K562 (cell line): ENCODE results near the gene AFAP1. TPM values are rescaled to one million over a fixed set of nuclear protein-coding genes. Genes with fewer than 3 reads are reported as not detected.

Experiments used
- ATAC-seq: fragments of 200-7000 bp; cut with Tn5 transposase; 3 replicates; pipeline ENCODE4 v1.9.1; 2020; ENCODE audit warnings: moderate library complexity
- BruUV-seq: library from RNA; stranded (reverse); fragments of 400-500 nt; replicated peaks from 2 replicates; lab custom pipeline; 2021; lab: Mats Ljungman, UMichigan
- CTCF ChIA-PET: fragments of 300-600 bp; formaldehyde crosslinking; extraction: SDS; loops from one replicate; lab custom pipeline; 2021; ENCODE audit warnings: low intra/inter-chr PET ratio; lab: Yijun Ruan, JAX
- POLR2A ChIA-PET: fragments of 300-600, 350-650 bp; sonication (Branson Sonifier 250); formaldehyde crosslinking; extraction: SDS; loops from one replicate; lab custom pipeline; 2021; ENCODE audit warnings: antibody characterized with exemption, inconsistent platforms; lab: Yijun Ruan, JAX
- DNase-seq, 4 experiments: peaks; one replicate each; pipeline versions ENCODE4 v3.0.0 to v3.0.0-alpha.2; 2011 to 2018; ENCODE audit warnings: low spot score in 3 of 4, mixed read lengths in 3 of 4; ENCODE audit errors: extremely low read depth in 1 of 4
- FAIRE-seq: peaks from 2 replicates; lab custom pipeline; 2011; peaks lifted over from hg19 to GRCh38; lab: Jason Lieb, UNC
- H2AFZ ChIP-seq: 2 replicates; pipeline ENCODE4 v1.6.0; 2011; ENCODE audit warnings: low read depth, low read length, control low read depth, inconsistent platforms
- H3K27ac ChIP-seq: fragments of 200-600 bp; 3 replicates; pipeline ENCODE4 v1.8.0; 2011; ENCODE audit warnings: low read depth, mild to moderate bottlenecking, control low read depth, inconsistent platforms, low read length, moderate library complexity, mixed read lengths; ENCODE audit errors: extremely low read depth
- H3K27me3 ChIP-seq, 2 experiments: fragments of 300-600 bp in 1 of 2; 2 replicates in 1 of 2; 3 replicates in 1 of 2; pipeline versions ENCODE4 v1.6.0 to v1.8.0; 2011; ENCODE audit warnings: inconsistent platforms in 2 of 2, low read length in 2 of 2, mild to moderate bottlenecking in 1 of 2, mixed read lengths in 1 of 2, moderate library complexity in 1 of 2; ENCODE audit not compliant: control insufficient read depth in 2 of 2, insufficient read depth in 2 of 2
- H3K36me3 ChIP-seq: fragments of 300-600 bp; 3 replicates; pipeline ENCODE4 v1.8.0; 2011; ENCODE audit warnings: mild to moderate bottlenecking, low read length, inconsistent platforms; ENCODE audit not compliant: control insufficient read depth, insufficient read depth
- H3K4me1 ChIP-seq, 2 experiments: fragments of 200-600 bp in 1 of 2; replicated peaks in 1 of 2; 2 replicates in 1 of 2; 3 replicates in 1 of 2; pipeline versions ENCODE4 v1.5.1 to v1.8.0; 2011; ENCODE audit warnings: inconsistent platforms in 2 of 2, low read length in 2 of 2, mild to moderate bottlenecking in 1 of 2, mixed read lengths in 1 of 2, moderate library complexity in 1 of 2; ENCODE audit not compliant: control insufficient read depth in 2 of 2, insufficient read depth in 2 of 2
- H3K4me2 ChIP-seq: 2 replicates; pipeline ENCODE4 v1.6.1; 2011; ENCODE audit warnings: low read length, control low read depth, inconsistent platforms, mixed read lengths; ENCODE audit not compliant: insufficient read depth
- H3K4me3 ChIP-seq: fragments of 200-600 bp; sonication (generic), shearing (Covaris generic); 2 replicates; pipeline ENCODE4 v1.5.1; 2016; ENCODE audit warnings: control low read depth, inconsistent platforms
- H3K79me2 ChIP-seq: fragments of 200-600 bp; 3 replicates; pipeline ENCODE4 v1.8.0; 2011; ENCODE audit warnings: low read length, inconsistent platforms; ENCODE audit not compliant: control insufficient read depth, insufficient read depth
- H3K9ac ChIP-seq, 2 experiments: 2 replicates each; pipeline versions ENCODE4 v1.6.0 to v1.6.1; 2011; ENCODE audit warnings: low read depth in 2 of 2, low read length in 2 of 2, control low read depth in 1 of 2, inconsistent platforms in 1 of 2, mild to moderate bottlenecking in 1 of 2, mixed read lengths in 1 of 2; ENCODE audit not compliant: insufficient read depth in 1 of 2
- H3K9me1 ChIP-seq: one replicate; pipeline ENCODE4 v1.6.0; 2011; ENCODE audit warnings: inconsistent platforms, mild to moderate bottlenecking, low read length, moderate library complexity; ENCODE audit not compliant: control insufficient read depth, insufficient read depth
- H3K9me3 ChIP-seq: replicated peaks from 2 replicates; pipeline ENCODE4 v1.5.1; 2011; ENCODE audit warnings: low read depth, low read length, inconsistent platforms; ENCODE audit not compliant: control insufficient read depth, insufficient read depth
- H4K20me1 ChIP-seq: replicated peaks from 2 replicates; pipeline ENCODE4 v1.6.1; 2011; ENCODE audit warnings: low read length, inconsistent platforms, mixed read lengths; ENCODE audit not compliant: control insufficient read depth, insufficient read depth
- BRD4 ChIP-seq: fragments of 200-600 bp; sonication (generic); IDR thresholded peaks from 2 replicates; pipeline ENCODE4 v1.6.1; 2017; ENCODE audit warnings: inconsistent platforms
- ELK1 ChIP-seq: sonication (generic); formaldehyde crosslinking; IDR thresholded peaks from 2 replicates; pipeline ENCODE4 v1.8.1; 2022; ENCODE audit warnings: missing genetic modification reagents
- MAZ ChIP-seq, 2 experiments: fragments of 450-650 bp in 1 of 2; sonication (generic) in 1 of 2; formaldehyde crosslinking; IDR thresholded peaks in 1 of 2; conservative IDR thresholded peaks in 1 of 2; 2 replicates each; pipeline versions ENCODE4 v1.4.0 to v1.5.0; 2020; ENCODE audit warnings: mild to moderate bottlenecking in 1 of 2, missing genetic modification reagents in 1 of 2
- NRF1 ChIP-seq, 2 experiments: fragments of 450-650 bp; IDR thresholded peaks in 1 of 2; conservative IDR thresholded peaks in 1 of 2; 2 replicates each; pipeline ENCODE4 v1.6.1; 2014; ENCODE audit warnings: mild to moderate bottlenecking in 2 of 2
- WGBS: fragments of 100-300 bp; shearing (Covaris generic); methylation state at CpG from one replicate; pipeline ENCODE4 v1.1.6; 2016; ENCODE audit warnings: low coverage, mixed read lengths; ENCODE audit not compliant: insufficient coverage; ENCODE audit errors: missing lambda C conversion rate; 5-methylcytosine and 5-hydroxymethylcytosine counted together
- in situ Hi-C: fragments of 300-500 bp; cut with MboI; formaldehyde crosslinking; loops from 4 replicates; pipeline ENCODE4 v1.15.0; 2018; ENCODE audit warnings: inconsistent platforms, mixed read lengths
- intact Hi-C: fragments of 100-400 bp; cut with micrococcal nuclease; formaldehyde crosslinking; loops from 2 replicates; pipeline ENCODE4 v1.14.2; 2022
- polyA plus RNA-seq, 8 experiments: library from polyadenylated mRNA; depleted of rRNA in 4 of 8; stranded (reverse) in 5 of 8; unstranded in 3 of 8; fragments of >200 nt; fragmentation: Nextera tagmentation in 2 of 8; fragmentation: Illumina TruSeq in 1 of 8; extraction: Ambion mirVana in 2 of 8; extraction: Trizol in 1 of 8; gene quantifications; 2 replicates each; pipeline versions ENCODE4 v1.2.1 to v1.2.3, GENCODE V29; 2011 to 2014; ENCODE audit warnings: inconsistent platforms in 1 of 8, missing spikeins in 1 of 8
- total RNA-seq, 7 experiments: library from RNA; depleted of rRNA in 6 of 7; stranded (reverse); fragments of >200 nt in 6 of 7; fragmentation: Illumina TruSeq in 2 of 7; extraction: Trizol in 2 of 7; gene quantifications; 2 replicates each; pipeline versions ENCODE4 v1.2.1 to v1.2.3, GENCODE V29; 2011 to 2021; ENCODE audit warnings: low replicate concordance in 1 of 7
- TF ChIP-seq, protein P1 (sequence below): sonication (generic); formaldehyde crosslinking; IDR thresholded peaks from 2 replicates; pipeline ENCODE4 v1.8.0; 2022; ENCODE audit warnings: mild to moderate bottlenecking, low read depth, missing genetic modification reagents

The AFAP1 gene
- total and polyA plus RNA-seq, 9 of the 15 experiments (the other 6 are each of a cell fraction or from before 2014, with no cell fraction given): 0.07 to 0.42 (median 0.12) TPM; not detected in 1

DNA sequence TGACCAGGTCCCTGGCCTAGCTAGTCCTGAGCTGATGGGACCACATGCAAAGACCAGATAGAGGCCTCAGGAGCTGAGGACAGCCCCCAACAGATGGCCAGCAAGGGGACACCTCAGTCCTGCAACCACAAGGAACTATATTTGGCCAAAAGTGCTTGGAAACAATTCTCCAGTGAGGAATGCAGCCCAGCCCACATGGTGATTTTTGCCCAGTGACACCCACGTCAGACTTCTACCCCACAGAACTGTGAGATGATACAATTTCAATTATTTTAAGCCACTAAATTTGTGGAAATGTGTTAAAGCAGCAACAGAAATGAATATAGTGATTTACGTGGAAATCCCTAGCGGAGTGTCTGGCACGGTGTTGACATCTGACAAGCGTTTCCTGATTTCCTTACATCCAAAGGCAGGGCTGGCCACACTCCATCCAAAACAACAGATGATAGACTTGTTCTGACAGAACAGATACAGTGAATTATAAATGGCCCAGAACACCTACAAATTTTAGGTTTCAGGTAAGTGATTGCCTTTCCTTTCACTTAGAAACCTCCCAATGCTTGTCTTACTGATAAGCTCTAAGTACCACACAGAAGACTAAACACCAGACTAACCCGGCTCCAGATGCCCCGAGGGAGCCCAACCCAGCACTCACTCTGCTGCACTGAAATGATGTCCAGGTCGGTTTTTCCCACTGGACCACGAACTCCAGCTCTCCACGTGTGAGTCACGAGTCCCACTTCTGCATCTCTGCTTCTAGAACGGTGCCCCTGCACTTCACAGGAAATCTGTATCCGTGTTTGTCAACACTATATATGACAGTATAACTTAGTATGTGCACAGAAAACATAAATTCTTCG lies 5.8 kb downstream of the AFAP1 start:
- no peak overlapping the region for H3K4me2 ChIP-seq
- ChIA-PET CTCF (no interaction called here), POLR2A (interaction anchor here (0.6 kb wide), 2 partner anchors 9 to 117 kb away, joined by 3 read pairs; no protein-coding TSS in a partner anchor)
- H3K27me3 ChIP-seq: peaks cover 11 to 29% of the 10 kb centered on the region in 2 experiments; a peak in 4 of 5 replicates
- BruUV-seq: no TSS peak
- H3K36me3 ChIP-seq: no peaks in the 10 kb centered on the region
- in situ Hi-C loops: no loop called here
- H3K4me3 ChIP-seq: no peak overlapping the region
- ATAC-seq (no peak), DNase-seq (no peak), FAIRE-seq (no peak)
- H3K9me1 ChIP-seq: no peaks in the 10 kb centered on the region
- no peaks in the 10 kb centered on the region for H3K9me3 ChIP-seq
- H3K4me1 ChIP-seq: peaks cover 0 to 3% of the 10 kb centered on the region in 2 experiments; a peak in 1 of 5 replicates
- intact Hi-C loops: no loop called here
- no peaks in the 10 kb centered on the region for H4K20me1 ChIP-seq
- H3K79me2 ChIP-seq: no peaks in the 10 kb centered on the region
- TF ChIP-seq BRD4: no peak
- no peak for TF ChIP-seq NRF1 (conservative IDR thresholded peaks at IDR 0.05 in 1 of 2, IDR thresholded peaks at IDR 0.05 in 1 of 2)
- no peak overlapping the region for H3K9ac ChIP-seq
- no peak overlapping the region for H3K27ac ChIP-seq
- 0% methylated on average over 14 of the region's 14 CpGs for WGBS
- no peak overlapping the region for H2AFZ ChIP-seq

- BruUV-seq: no TSS peak
- in situ Hi-C loops: no loop called here
- CTCF ChIA-PET: no interaction called here
These were observed 7.4 kb downstream of the AFAP1 start for GRCh38 chr4:7932287-7932686.

More at GRCh38 chr4:7932287-7932686, 7.4 kb downstream of the AFAP1 start:
- Histone ChIP-seq H3K4me3 (no peak overlapping the region), H3K4me2 (no peak overlapping the region), H4K20me1 (no peaks in the 10 kb centered on the region), H3K36me3 (no peaks in the 10 kb centered on the region), H3K79me2 (no peaks in the 10 kb centered on the region), H3K27ac (no peak overlapping the region), H2AFZ (no peak overlapping the region), H3K9ac (no peak overlapping the region), H3K9me1 (no peaks in the 10 kb centered on the region), H3K4me1 (no peaks in the 10 kb centered on the region), H3K27me3 (peaks cover 5 to 24% of the 10 kb centered on the region in 2 experiments; a peak in 4 of 5 replicates), H3K9me3 (no peaks in the 10 kb centered on the region)
- no peak for ATAC-seq
- TF ChIP-seq NRF1 (conservative IDR thresholded peaks at IDR 0.05 in 1 of 2, IDR thresholded peaks at IDR 0.05 in 1 of 2) (no peak), ELK1 (CRISPR knock-in tag) (no peak), MAZ (CRISPR knock-in tag; conservative IDR thresholded peaks at IDR 0.05 in 1 of 2, IDR thresholded peaks at IDR 0.05 in 1 of 2) (no peak)
- TF ChIP-seq, protein P1, sequence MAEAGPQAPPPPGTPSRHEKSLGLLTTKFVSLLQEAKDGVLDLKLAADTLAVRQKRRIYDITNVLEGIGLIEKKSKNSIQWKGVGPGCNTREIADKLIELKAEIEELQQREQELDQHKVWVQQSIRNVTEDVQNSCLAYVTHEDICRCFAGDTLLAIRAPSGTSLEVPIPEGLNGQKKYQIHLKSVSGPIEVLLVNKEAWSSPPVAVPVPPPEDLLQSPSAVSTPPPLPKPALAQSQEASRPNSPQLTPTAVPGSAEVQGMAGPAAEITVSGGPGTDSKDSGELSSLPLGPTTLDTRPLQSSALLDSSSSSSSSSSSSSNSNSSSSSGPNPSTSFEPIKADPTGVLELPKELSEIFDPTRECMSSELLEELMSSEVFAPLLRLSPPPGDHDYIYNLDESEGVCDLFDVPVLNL (CRISPR knock-in tag): no peak
- intact Hi-C loops: no loop called here
- POLR2A ChIA-PET: interaction anchor here (0.6 kb wide), 1 partner anchor 341 kb away, joined by 3 read pairs; no protein-coding TSS in a partner anchor
- FAIRE-seq: no peak
- no peak for DNase-seq
- WGBS: 0% methylated on average over 1 of the region's 1 CpG
